ENCODE results near the gene PARP14.
"Not testable (repeated sequence)": the region's sequence is repeated elsewhere in the genome, so short reads cannot be mapped to it uniquely, and the experiment has no call there.

PARP14 gene

GRCh38 chr3:122727294-122727693 is 46.7 kb downstream of the PARP14 start:
- DNase-seq, result no peak

GRCh38 chr3:122727766-122728165 is 47.1 kb downstream of the PARP14 start:
- DNase-seq, result no peak

GRCh38 chr3:122728186-122728585 is 47.5 kb downstream of the PARP14 start:
- DNase-seq, result no peak

- no peak for DNase-seq
These were observed 48.3 kb downstream of the PARP14 start for GRCh38 chr3:122728756-122729514.

GRCh38 chr3:122730240-122730639 is 49.6 kb downstream of the PARP14 start:
- DNase-seq, result no peak

GRCh38 chr3:122732682-122733525 is 52.3 kb downstream of the PARP14 start:
- DNase-seq, result not testable (repeated sequence)

- DNase-seq, result no peak
These were observed 58.5 kb downstream of the PARP14 start for GRCh38 chr3:122739172-122739571.

- DNase-seq, result no peak
These were observed 61.6 kb downstream of the PARP14 start for GRCh38 chr3:122742234-122742633.

GRCh38 chr3:122743581-122744120 is 63.0 kb downstream of the PARP14 start:
- no peak for DNase-seq

- DNase-seq, result no peak
These were observed 64.9 kb downstream of the PARP14 start for GRCh38 chr3:122745369-122746021.

- not testable (repeated sequence) for DNase-seq
These were observed 66.7 kb downstream of the PARP14 start for GRCh38 chr3:122747295-122747694.

- no peak for DNase-seq
These were observed 67.7 kb downstream of the PARP14 start for GRCh38 chr3:122748347-122748746.

- no peak for DNase-seq
These were observed 74.3 kb downstream of the PARP14 start for GRCh38 chr3:122754929-122755328.

- DNase-seq, result no peak
These were observed 74.9 kb downstream of the PARP14 start for GRCh38 chr3:122755491-122755890.

- DNase-seq, result no peak
These were observed 78.4 kb downstream of the PARP14 start for GRCh38 chr3:122758877-122759560.

GRCh38 chr3:122760453-122761271 is 80.0 kb downstream of the PARP14 start:
- DNase-seq, result no peak

GRCh38 chr3:122766430-122766829 is 85.8 kb downstream of the PARP14 start:
- no peak for DNase-seq

- no peak for DNase-seq
These were observed 87.1 kb downstream of the PARP14 start for GRCh38 chr3:122767540-122768372.

- no peak for DNase-seq
These were observed 90.0 kb downstream of the PARP14 start for GRCh38 chr3:122770521-122771202.

GRCh38 chr3:122772827-122773226 is 92.2 kb downstream of the PARP14 start:
- no peak for DNase-seq
